HepG2 (cell line): ENCODE results near the gene TANC2. TPM values are rescaled to one million over a fixed set of nuclear protein-coding genes. Genes with fewer than 3 reads are reported as not detected.

Experiments used
- ATAC-seq: fragments of 200-7000 bp; cut with Tn5 transposase; 3 replicates; pipeline ENCODE4 v1.9.1; 2020; ENCODE audit warnings: mild to moderate bottlenecking, moderate library complexity
- BruUV-seq: library from RNA; stranded (reverse); fragments of 400-500 nt; replicated peaks from 2 replicates; lab custom pipeline; 2021; lab: Mats Ljungman, UMichigan
- CTCF ChIA-PET: fragments of 300-600 bp; formaldehyde crosslinking; extraction: SDS; loops from one replicate; lab custom pipeline; 2021; ENCODE audit warnings: low total read pairs, inconsistent platforms, low intra/inter-chr PET ratio; lab: Yijun Ruan, JAX
- POLR2A ChIA-PET: fragments of 350-600 bp; sonication (Branson Sonifier 250); formaldehyde crosslinking; loops from one replicate; lab custom pipeline; 2020; ENCODE audit warnings: antibody characterized with exemption, inconsistent platforms; lab: Yijun Ruan, JAX
- DNase-seq: peaks from one replicate; pipeline ENCODE4 v3.0.0-alpha.2; 2015; ENCODE audit warnings: low spot score
- FAIRE-seq: peaks from 3 replicates; lab custom pipeline; 2011; peaks lifted over from hg19 to GRCh38; lab: Jason Lieb, UNC
- H2AFZ ChIP-seq: one replicate; pipeline ENCODE4 v1.6.1; 2011; ENCODE audit warnings: low read length, inconsistent platforms
- H3K27ac ChIP-seq: fragments of 300-600 bp; 3 replicates; pipeline ENCODE4 v1.8.0; 2011; ENCODE audit warnings: mixed run types, mild to moderate bottlenecking, mixed read lengths, low read length, inconsistent platforms; ENCODE audit not compliant: insufficient read depth; ENCODE audit errors: extremely low read length
- H3K27me3 ChIP-seq, 2 experiments: fragments of 200-600 bp in 1 of 2; 2 replicates in 1 of 2; 3 replicates in 1 of 2; pipeline versions ENCODE4 v1.6.0 to v1.8.0; 2011; ENCODE audit warnings: low read length in 2 of 2, mild to moderate bottlenecking in 2 of 2, moderate library complexity in 2 of 2, inconsistent platforms in 1 of 2; ENCODE audit not compliant: insufficient read depth in 2 of 2, control insufficient read depth in 1 of 2
- H3K36me3 ChIP-seq, 2 experiments: fragments of 200-600 bp in 1 of 2; replicated peaks in 1 of 2; 2 replicates in 1 of 2; 3 replicates in 1 of 2; pipeline versions ENCODE4 v1.5.1 to v1.8.0; 2011; ENCODE audit warnings: low read length in 2 of 2, inconsistent platforms in 1 of 2; ENCODE audit not compliant: insufficient read depth in 2 of 2, control insufficient read depth in 1 of 2
- H3K4me1 ChIP-seq: 2 replicates; pipeline ENCODE4 v1.5.1; 2012; ENCODE audit warnings: low read length, inconsistent platforms; ENCODE audit not compliant: insufficient read depth
- H3K4me2 ChIP-seq: 2 replicates; pipeline ENCODE4 v1.6.0; 2011; ENCODE audit warnings: low read depth, low read length, inconsistent platforms
- H3K4me3 ChIP-seq, 3 experiments: fragments of 200-600 bp in 1 of 3; sonication (generic), shearing (Covaris generic) in 1 of 3; replicated peaks in 1 of 3; 2 replicates each; pipeline ENCODE4 v1.5.1; 2011 to 2016; ENCODE audit warnings: low read length in 3 of 3, inconsistent platforms in 2 of 3, low read depth in 2 of 3, mild to moderate bottlenecking in 2 of 3, control low read depth in 1 of 3, mixed read lengths in 1 of 3; ENCODE audit not compliant: insufficient read depth in 1 of 3
- H3K79me2 ChIP-seq: one replicate; pipeline ENCODE4 v1.6.1; 2011; ENCODE audit warnings: low read length, inconsistent platforms; ENCODE audit not compliant: insufficient read depth
- H3K9ac ChIP-seq: 2 replicates; pipeline ENCODE4 v1.6.0; 2011; ENCODE audit warnings: mild to moderate bottlenecking, low read depth, low read length, inconsistent platforms; ENCODE audit not compliant: insufficient read depth
- H3K9me3 ChIP-seq: 2 replicates; pipeline ENCODE4 v1.5.1; 2012; ENCODE audit warnings: mild to moderate bottlenecking, low read length
- H4K20me1 ChIP-seq: 2 replicates; pipeline ENCODE4 v1.6.0; 2011; ENCODE audit warnings: inconsistent platforms, mild to moderate bottlenecking, low read length, moderate library complexity; ENCODE audit not compliant: insufficient read depth
- CEBPB ChIP-seq: IDR thresholded peaks from 2 replicates; pipeline ENCODE4 v1.6.1; 2011; ENCODE audit warnings: low read depth, low read length, improper control_type of control experiment, borderline replicate concordance
- GFI1 ChIP-seq: sonication (generic); formaldehyde crosslinking; IDR thresholded peaks from 2 replicates; pipeline ENCODE4 v1.5.0; 2020; ENCODE audit warnings: missing genetic modification reagents, mild to moderate bottlenecking, borderline replicate concordance
- JUN ChIP-seq: sonication (generic); formaldehyde crosslinking; IDR thresholded peaks from 2 replicates; pipeline ENCODE4 v1.4.0; 2020; ENCODE audit warnings: mild to moderate bottlenecking, missing genetic modification reagents
- SIN3A ChIP-seq: IDR thresholded peaks from 2 replicates; pipeline ENCODE4 v1.6.1; 2011; ENCODE audit warnings: low read depth, mild to moderate bottlenecking, control low read depth, low read length, borderline replicate concordance
- ZFP36 ChIP-seq: fragments of 150-350 bp; IDR thresholded peaks from 2 replicates; pipeline ENCODE4 v1.6.1; 2018; ENCODE audit warnings: borderline replicate concordance, low read length, low read depth; ENCODE audit not compliant: partially characterized antibody
- ZNF329 ChIP-seq: sonication (generic); formaldehyde crosslinking; IDR thresholded peaks from 2 replicates; pipeline ENCODE4 v1.9.0; 2021; ENCODE audit warnings: low read depth, mild to moderate bottlenecking, missing genetic modification reagents
- ZNF678 ChIP-seq: sonication (generic); formaldehyde crosslinking; IDR thresholded peaks from 2 replicates; pipeline ENCODE4 v1.4.0; 2020; ENCODE audit warnings: mild to moderate bottlenecking, missing genetic modification reagents
- WGBS: methylation state at CpG from one replicate; pipeline ENCODE4 v1.1.6; 2017; ENCODE audit warnings: low lambda C conversion rate; 5-methylcytosine and 5-hydroxymethylcytosine counted together
- in situ Hi-C: cut with HindIII; loops from 2 replicates; pipeline ENCODE4 v1.10.0; 2017; ENCODE audit warnings: low pct_unique_long_range_greater_than_20kb; ENCODE audit not compliant: extremely low pct_ligation_motif_present
- intact Hi-C: fragments of 100-400 bp; cut with micrococcal nuclease; formaldehyde crosslinking; loops from one replicate; pipeline ENCODE4 v1.10.0; 2022; ENCODE audit not compliant: unreplicated experiment
- polyA plus RNA-seq, 8 experiments: library from polyadenylated mRNA; depleted of rRNA in 3 of 8; stranded (reverse) in 7 of 8; unstranded in 1 of 8; fragments of >200 nt; fragmentation: Illumina TruSeq in 4 of 8; extraction: Trizol in 4 of 8; gene quantifications; 2 replicates each; pipeline versions ENCODE4 v1.2.1 to v1.2.3, GENCODE V29; 2011 to 2016; ENCODE audit warnings: low read depth in 4 of 8, missing spikeins in 1 of 8, mixed read lengths in 1 of 8; ENCODE audit not compliant: insufficient read depth in 1 of 8
- total RNA-seq, 5 experiments: library from RNA; depleted of rRNA; stranded (reverse); fragments of >200 nt; fragmentation: Illumina TruSeq; extraction: Trizol; gene quantifications; 2 replicates each; pipeline ENCODE4 v1.2.3, GENCODE V29; 2016; ENCODE audit warnings: low read depth in 1 of 5
- TF ChIP-seq, protein P1 (sequence below): sonication (generic); formaldehyde crosslinking; IDR thresholded peaks from 2 replicates; pipeline ENCODE4 v1.4.0; 2020; ENCODE audit warnings: missing genetic modification reagents, mild to moderate bottlenecking, borderline replicate concordance

TANC2 gene
- total and polyA plus RNA-seq, 2 of the 13 experiments (the other 11 are each of a cell fraction or from before 2014, with no cell fraction given), result 0.08 to 0.20 TPM

GRCh38 chr17:62925267-62925836, 40.7 kb upstream of the TANC2 start:
- ChIA-PET CTCF (no interaction called here), POLR2A (no interaction called here)
- in situ Hi-C loops, result no loop called here
- no TSS peak for BruUV-seq
- H3K79me2 ChIP-seq, result no peaks in the 10 kb centered on the region
- intact Hi-C loops, result no loop called here
- FAIRE-seq (no peak), DNase-seq (no peak), ATAC-seq (peak; percentile 56)
- no peak overlapping the region for H3K27ac ChIP-seq
- H3K27me3 ChIP-seq, result peaks cover 0 to 25% of the 10 kb centered on the region in 2 experiments; a peak in 2 of 5 replicates
- H4K20me1 ChIP-seq, result no peaks in the 10 kb centered on the region
- no peak overlapping the region for H3K4me3 ChIP-seq
- no peaks in the 10 kb centered on the region for H3K9me3 ChIP-seq
- H2AFZ ChIP-seq, result no peak overlapping the region
- H3K36me3 ChIP-seq, result no peaks in the 10 kb centered on the region
- H3K4me1 ChIP-seq, result no peaks in the 10 kb centered on the region
- no peak overlapping the region for H3K9ac ChIP-seq
- TF ChIP-seq ZNF678, result no peak
- TF ChIP-seq CEBPB, result peak; percentile 77
- WGBS, result 0% methylated on average over 3 of the region's 3 CpGs
- H3K4me2 ChIP-seq, result no peak overlapping the region

DNA sequence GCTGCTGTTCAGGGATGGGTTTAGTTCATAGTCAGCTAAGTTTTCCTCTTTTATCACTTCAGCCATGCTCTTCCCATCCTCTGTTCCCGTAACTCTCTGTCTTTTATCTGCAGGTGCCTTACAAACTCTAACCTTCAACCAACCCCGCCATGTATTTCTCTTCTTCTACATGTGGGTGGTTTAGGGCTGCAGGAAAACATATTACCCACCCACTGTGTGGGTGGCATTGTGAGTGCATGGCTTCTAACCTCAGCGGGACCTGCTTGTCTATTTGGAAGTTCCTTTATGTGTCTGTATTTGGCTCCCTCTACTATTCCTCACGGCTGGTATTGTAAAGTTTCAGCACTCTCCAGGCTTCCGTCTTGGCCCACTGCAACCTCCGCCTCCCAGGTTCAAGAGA, 39.0 kb upstream of the TANC2 start:
- 21% methylated on average over 6 of the region's 6 CpGs for WGBS
- Histone ChIP-seq H3K27ac (no peak overlapping the region), H3K9ac (no peak overlapping the region), H3K27me3 (peaks cover 0 to 25% of the 10 kb centered on the region in 2 experiments; a peak in 2 of 5 replicates), H3K4me1 (no peaks in the 10 kb centered on the region), H3K9me3 (no peaks in the 10 kb centered on the region), H3K4me2 (no peak overlapping the region), H2AFZ (no peak overlapping the region), H4K20me1 (no peaks in the 10 kb centered on the region), H3K4me3 (no peak overlapping the region), H3K79me2 (no peaks in the 10 kb centered on the region), H3K36me3 (no peaks in the 10 kb centered on the region)
- TF ChIP-seq GFI1 (CRISPR knock-in tag), result no peak
- no peak for TF ChIP-seq ZNF329 (CRISPR knock-in tag)
- TF ChIP-seq ZNF678, result no peak
- TF ChIP-seq ZFP36, result no peak
- TF ChIP-seq, protein P1, sequence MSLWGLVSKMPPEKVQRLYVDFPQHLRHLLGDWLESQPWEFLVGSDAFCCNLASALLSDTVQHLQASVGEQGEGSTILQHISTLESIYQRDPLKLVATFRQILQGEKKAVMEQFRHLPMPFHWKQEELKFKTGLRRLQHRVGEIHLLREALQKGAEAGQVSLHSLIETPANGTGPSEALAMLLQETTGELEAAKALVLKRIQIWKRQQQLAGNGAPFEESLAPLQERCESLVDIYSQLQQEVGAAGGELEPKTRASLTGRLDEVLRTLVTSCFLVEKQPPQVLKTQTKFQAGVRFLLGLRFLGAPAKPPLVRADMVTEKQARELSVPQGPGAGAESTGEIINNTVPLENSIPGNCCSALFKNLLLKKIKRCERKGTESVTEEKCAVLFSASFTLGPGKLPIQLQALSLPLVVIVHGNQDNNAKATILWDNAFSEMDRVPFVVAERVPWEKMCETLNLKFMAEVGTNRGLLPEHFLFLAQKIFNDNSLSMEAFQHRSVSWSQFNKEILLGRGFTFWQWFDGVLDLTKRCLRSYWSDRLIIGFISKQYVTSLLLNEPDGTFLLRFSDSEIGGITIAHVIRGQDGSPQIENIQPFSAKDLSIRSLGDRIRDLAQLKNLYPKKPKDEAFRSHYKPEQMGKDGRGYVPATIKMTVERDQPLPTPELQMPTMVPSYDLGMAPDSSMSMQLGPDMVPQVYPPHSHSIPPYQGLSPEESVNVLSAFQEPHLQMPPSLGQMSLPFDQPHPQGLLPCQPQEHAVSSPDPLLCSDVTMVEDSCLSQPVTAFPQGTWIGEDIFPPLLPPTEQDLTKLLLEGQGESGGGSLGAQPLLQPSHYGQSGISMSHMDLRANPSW, result no peak
- no peak for TF ChIP-seq SIN3A
- TF ChIP-seq JUN (CRISPR knock-in tag), result no peak
- in situ Hi-C loops, result no loop called here
- DNase-seq, result no peak
- intact Hi-C loops, result no loop called here
- ATAC-seq, result no peak
- BruUV-seq, result no TSS peak
- CTCF ChIA-PET, result no interaction called here
- POLR2A ChIA-PET, result no interaction called here
- no peak for FAIRE-seq
